Fibroblast of lung (primary cell): ENCODE data around the gene MGST2. TPM values are rescaled to one million over a fixed set of nuclear protein-coding genes. Genes with fewer than 3 reads are reported as not detected.

Experiments
- DNase-seq, 2 donors: peaks; one replicate each; pipeline versions ENCODE4 v3.0.0 to v3.0.0-alpha.2; 2010; ENCODE audit warnings: low read depth in 2 of 2
- H2AFZ ChIP-seq: 2 replicates; pipeline ENCODE4 v1.5.1; 2012; ENCODE audit warnings: low read length, control low read depth, inconsistent platforms
- H3K27ac ChIP-seq: 2 replicates; pipeline ENCODE4 v1.5.1; 2011; ENCODE audit warnings: low read length, control low read depth; ENCODE audit not compliant: insufficient read depth
- H3K27me3 ChIP-seq: 2 replicates; pipeline ENCODE4 v1.5.1; 2011; ENCODE audit warnings: mild to moderate bottlenecking, low read length; ENCODE audit not compliant: control insufficient read depth, insufficient read depth
- H3K36me3 ChIP-seq: 2 replicates; pipeline ENCODE4 v1.5.1; 2011; ENCODE audit warnings: low read length; ENCODE audit not compliant: control insufficient read depth, insufficient read depth
- H3K4me1 ChIP-seq: 2 replicates; pipeline ENCODE4 v1.5.1; 2011; ENCODE audit warnings: low read length; ENCODE audit not compliant: control insufficient read depth, insufficient read depth; ENCODE audit errors: extremely low read depth
- H3K4me2 ChIP-seq: 2 replicates; pipeline ENCODE4 v1.5.1; 2011; ENCODE audit warnings: low read length, control low read depth; ENCODE audit not compliant: insufficient read depth; ENCODE audit errors: extremely low read depth
- H3K4me3 ChIP-seq, 4 experiments: fragments of 200-600 bp in 1 of 4; sonication (generic) in 1 of 4; replicated peaks in 1 of 4; 2 replicates each; pipeline ENCODE4 v1.5.1; 2011 to 2016; ENCODE audit warnings: low read length in 4 of 4, low read depth in 3 of 4, mild to moderate bottlenecking in 3 of 4, control low read depth in 2 of 4, inconsistent platforms in 1 of 4, mixed read lengths in 1 of 4; ENCODE audit not compliant: insufficient read depth in 1 of 4; ENCODE audit errors: control extremely low read depth in 1 of 4
- H3K79me2 ChIP-seq: 2 replicates; pipeline ENCODE4 v1.5.1; 2012; ENCODE audit warnings: mild to moderate bottlenecking, low read length, inconsistent platforms; ENCODE audit not compliant: control insufficient read depth, insufficient read depth
- H3K9ac ChIP-seq: 2 replicates; pipeline ENCODE4 v1.5.1; 2011; ENCODE audit warnings: mild to moderate bottlenecking, low read length, control low read depth; ENCODE audit not compliant: insufficient read depth
- H3K9me3 ChIP-seq: 2 replicates; pipeline ENCODE4 v1.5.1; 2012; ENCODE audit warnings: low read depth, low read length; ENCODE audit not compliant: control insufficient read depth, insufficient read depth
- H4K20me1 ChIP-seq: 2 replicates; pipeline ENCODE4 v1.5.1; 2011; ENCODE audit warnings: low read length; ENCODE audit not compliant: control insufficient read depth, insufficient read depth; ENCODE audit errors: extremely low read depth
- EZH2 ChIP-seq: IDR thresholded peaks from 2 replicates; pipeline ENCODE4 v1.5.1; 2012; ENCODE audit warnings: low read length, control low read depth, mild to moderate bottlenecking; ENCODE audit errors: missing control alignments
- polyA plus RNA-seq, 2 donors: library from polyadenylated mRNA; depleted of rRNA in 1 of 2; stranded (reverse) in 1 of 2; unstranded in 1 of 2; fragments of >200 nt; gene quantifications; 2 replicates each; pipeline ENCODE4 v1.2.1, GENCODE V29; 2011 to 2012; ENCODE audit warnings: missing spikeins in 1 of 2
- total RNA-seq: library from RNA; depleted of rRNA; stranded (reverse); fragments of >200 nt; gene quantifications from 2 replicates; pipeline ENCODE4 v1.2.1, GENCODE V29; 2014
- TF ChIP-seq, protein P1 (sequence below), 2 donors: IDR thresholded peaks in 1 of 2; conservative IDR thresholded peaks in 1 of 2; 1 replicate in 1 of 2; 2 replicates in 1 of 2; pipeline ENCODE4 v1.5.1; 2011 to 2012; ENCODE audit warnings: low read length in 2 of 2, control low read depth in 1 of 2, inconsistent platforms in 1 of 2, low read depth in 1 of 2, mild to moderate bottlenecking in 1 of 2

The MGST2 gene
- total and polyA plus RNA-seq, 2 donors (not counting 1 experiment from before 2014, with no cell fraction given): 5.3 to 20.1 TPM

DNA sequence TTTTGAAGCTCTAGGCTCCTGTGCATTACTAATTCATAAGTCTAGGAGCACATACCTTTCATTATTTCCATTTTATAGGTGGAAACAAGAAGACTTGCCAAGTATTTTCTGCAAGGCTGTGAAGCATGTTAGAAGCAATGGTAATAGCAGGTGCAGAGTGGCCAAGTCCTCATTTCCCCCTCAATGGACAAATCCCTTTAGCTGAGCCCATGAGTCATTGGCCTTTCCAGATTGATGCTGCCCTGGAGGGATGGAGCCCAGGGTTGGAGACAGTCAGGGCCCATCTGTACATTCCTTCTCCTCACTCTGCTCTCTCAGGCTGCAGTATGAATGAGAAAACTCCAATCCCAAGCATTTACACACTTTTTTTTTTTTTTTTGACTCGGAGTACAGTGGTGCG is 6.6 kb downstream of the MGST2 start:
- H3K27me3 ChIP-seq: peaks cover 2% of the 10 kb centered on the region
- H3K9me3 ChIP-seq: no peaks in the 10 kb centered on the region
- H3K9ac ChIP-seq: no peak overlapping the region
- H3K4me3 ChIP-seq: no peak overlapping the region
- H3K4me1 ChIP-seq: no peaks in the 10 kb centered on the region
- no peak for DNase-seq
- H3K4me2 ChIP-seq: no peak overlapping the region
- H2AFZ ChIP-seq: no peak overlapping the region
- H3K79me2 ChIP-seq: no peaks in the 10 kb centered on the region
- no peaks in the 10 kb centered on the region for H4K20me1 ChIP-seq
- TF ChIP-seq, protein P1, sequence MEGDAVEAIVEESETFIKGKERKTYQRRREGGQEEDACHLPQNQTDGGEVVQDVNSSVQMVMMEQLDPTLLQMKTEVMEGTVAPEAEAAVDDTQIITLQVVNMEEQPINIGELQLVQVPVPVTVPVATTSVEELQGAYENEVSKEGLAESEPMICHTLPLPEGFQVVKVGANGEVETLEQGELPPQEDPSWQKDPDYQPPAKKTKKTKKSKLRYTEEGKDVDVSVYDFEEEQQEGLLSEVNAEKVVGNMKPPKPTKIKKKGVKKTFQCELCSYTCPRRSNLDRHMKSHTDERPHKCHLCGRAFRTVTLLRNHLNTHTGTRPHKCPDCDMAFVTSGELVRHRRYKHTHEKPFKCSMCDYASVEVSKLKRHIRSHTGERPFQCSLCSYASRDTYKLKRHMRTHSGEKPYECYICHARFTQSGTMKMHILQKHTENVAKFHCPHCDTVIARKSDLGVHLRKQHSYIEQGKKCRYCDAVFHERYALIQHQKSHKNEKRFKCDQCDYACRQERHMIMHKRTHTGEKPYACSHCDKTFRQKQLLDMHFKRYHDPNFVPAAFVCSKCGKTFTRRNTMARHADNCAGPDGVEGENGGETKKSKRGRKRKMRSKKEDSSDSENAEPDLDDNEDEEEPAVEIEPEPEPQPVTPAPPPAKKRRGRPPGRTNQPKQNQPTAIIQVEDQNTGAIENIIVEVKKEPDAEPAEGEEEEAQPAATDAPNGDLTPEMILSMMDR (conservative IDR thresholded peaks at IDR 0.05 in 1 of 2, IDR thresholded peaks at IDR 0.05 in 1 of 2; ENCODE audit: low read depth in 1 of 2, low read length in 2 of 2): no peak
- TF ChIP-seq EZH2: no peak
- no peaks in the 10 kb centered on the region for H3K36me3 ChIP-seq
- H3K27ac ChIP-seq: no peak overlapping the region

DNA sequence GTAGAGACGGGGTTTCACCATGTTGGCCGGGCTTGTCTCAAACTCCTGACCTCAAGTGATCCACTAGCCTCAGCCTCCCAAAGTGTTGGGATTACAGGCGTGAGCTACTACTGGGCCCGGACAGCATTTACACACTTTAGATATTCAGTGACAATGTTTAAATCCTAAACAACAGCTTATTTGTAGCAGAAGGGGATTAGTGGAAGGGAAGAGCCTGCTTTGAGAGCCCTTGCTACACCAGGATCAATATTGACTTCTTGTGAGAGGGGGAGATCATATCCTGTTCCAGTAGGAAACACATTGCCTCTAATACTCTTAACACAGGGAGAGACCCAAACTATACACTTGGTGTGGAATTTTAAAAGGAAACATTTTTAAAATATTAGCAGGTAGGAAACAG is 7.1 kb downstream of the MGST2 start:
- H4K20me1 ChIP-seq: no peaks in the 10 kb centered on the region
- H3K4me1 ChIP-seq: no peaks in the 10 kb centered on the region
- no peak for TF ChIP-seq EZH2
- TF ChIP-seq, protein P1 (conservative IDR thresholded peaks at IDR 0.05 in 1 of 2, IDR thresholded peaks at IDR 0.05 in 1 of 2; ENCODE audit: low read depth in 1 of 2, low read length in 2 of 2): no peak
- H3K4me2 ChIP-seq: no peak overlapping the region
- H3K27me3 ChIP-seq: peaks cover 2% of the 10 kb centered on the region
- no peak overlapping the region for H3K9ac ChIP-seq
- H3K36me3 ChIP-seq: no peaks in the 10 kb centered on the region
- H3K27ac ChIP-seq: no peak overlapping the region
- H3K79me2 ChIP-seq: no peaks in the 10 kb centered on the region
- no peak for DNase-seq
- no peak overlapping the region for H2AFZ ChIP-seq
- no peaks in the 10 kb centered on the region for H3K9me3 ChIP-seq
- no peak overlapping the region for H3K4me3 ChIP-seq

DNA sequence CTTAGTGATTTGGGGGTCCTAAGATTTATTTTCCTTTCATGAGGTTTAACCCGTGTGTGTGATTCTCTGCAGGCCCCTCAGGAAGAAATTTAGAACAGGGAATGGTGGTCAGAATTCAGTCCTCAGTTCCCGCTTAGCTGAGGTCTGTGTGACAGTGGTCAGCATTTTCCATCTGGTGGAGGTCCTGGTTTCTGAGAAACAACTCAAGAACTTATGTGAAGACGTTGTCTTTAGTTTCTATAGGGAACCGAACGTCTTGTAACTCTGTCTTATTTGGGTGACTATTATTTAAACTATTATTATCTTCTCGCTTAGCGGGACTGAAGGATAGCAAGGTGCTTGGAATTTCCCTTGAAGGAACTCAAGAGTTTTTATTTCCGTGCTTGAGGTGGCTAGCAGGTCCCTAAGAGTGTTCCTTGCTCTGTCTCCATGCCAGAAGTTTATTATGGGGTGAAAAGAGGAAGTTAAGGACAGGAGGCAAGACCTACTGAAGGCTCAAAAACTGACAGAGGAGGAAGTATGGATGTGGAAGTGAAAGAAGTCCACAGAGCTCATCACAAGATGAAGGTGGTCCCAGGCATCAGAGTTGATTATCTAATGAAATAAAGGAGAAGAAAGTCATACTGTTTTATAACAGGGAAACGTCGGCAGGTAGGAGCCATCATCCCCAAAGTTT is 9.4 kb downstream of the MGST2 start:
- H3K9ac ChIP-seq: no peak overlapping the region
- no peak for DNase-seq
- no peak overlapping the region for H3K4me3 ChIP-seq
- no peak overlapping the region for H3K4me2 ChIP-seq
- H3K27ac ChIP-seq: no peak overlapping the region
- H4K20me1 ChIP-seq: no peaks in the 10 kb centered on the region
- no peaks in the 10 kb centered on the region for H3K4me1 ChIP-seq
- H3K9me3 ChIP-seq: no peaks in the 10 kb centered on the region
- H2AFZ ChIP-seq: no peak overlapping the region
- no peaks in the 10 kb centered on the region for H3K79me2 ChIP-seq
- TF ChIP-seq, protein P1 (conservative IDR thresholded peaks at IDR 0.05 in 1 of 2, IDR thresholded peaks at IDR 0.05 in 1 of 2; ENCODE audit: low read depth in 1 of 2, low read length in 2 of 2): no peak
- TF ChIP-seq EZH2: no peak
- H3K27me3 ChIP-seq: peaks cover 2% of the 10 kb centered on the region
- no peaks in the 10 kb centered on the region for H3K36me3 ChIP-seq
